Endometrium (tissue), 2 donors: ENCODE data around the gene AMIGO1.

ENCODE experiments used
- FAIRE-seq: peaks from 2 replicates; lab custom pipeline; 2012; peaks lifted over from hg19 to GRCh38; lab: Jason Lieb, UNC
- donor health status: control.
- donor health status: control.

AMIGO1 gene

DNA sequence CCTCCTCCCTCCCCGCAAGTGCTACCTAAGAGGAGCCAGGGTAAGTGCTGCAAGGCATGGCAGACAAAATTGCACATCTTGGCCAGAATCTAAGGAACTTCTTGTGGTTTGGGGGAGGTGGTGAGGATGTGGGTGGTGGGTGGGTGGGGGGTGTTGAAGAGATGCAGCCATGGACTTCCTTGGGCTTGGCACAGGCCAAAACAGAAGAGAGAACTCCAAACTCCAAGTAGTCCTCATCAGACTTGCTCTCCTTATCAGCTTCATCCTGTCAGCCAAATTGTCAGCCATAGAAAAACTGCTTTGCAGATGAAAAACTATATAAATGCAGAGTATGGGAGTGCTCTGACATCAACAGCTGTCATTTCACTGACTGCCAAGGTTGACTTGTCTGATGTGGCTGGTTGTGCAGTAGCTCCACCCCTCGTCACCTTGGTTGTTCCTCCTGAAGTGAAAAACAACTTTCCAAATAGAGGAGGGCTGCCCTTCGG lies 7.1 kb downstream of the AMIGO1 start:
- FAIRE-seq = no peak

DNA sequence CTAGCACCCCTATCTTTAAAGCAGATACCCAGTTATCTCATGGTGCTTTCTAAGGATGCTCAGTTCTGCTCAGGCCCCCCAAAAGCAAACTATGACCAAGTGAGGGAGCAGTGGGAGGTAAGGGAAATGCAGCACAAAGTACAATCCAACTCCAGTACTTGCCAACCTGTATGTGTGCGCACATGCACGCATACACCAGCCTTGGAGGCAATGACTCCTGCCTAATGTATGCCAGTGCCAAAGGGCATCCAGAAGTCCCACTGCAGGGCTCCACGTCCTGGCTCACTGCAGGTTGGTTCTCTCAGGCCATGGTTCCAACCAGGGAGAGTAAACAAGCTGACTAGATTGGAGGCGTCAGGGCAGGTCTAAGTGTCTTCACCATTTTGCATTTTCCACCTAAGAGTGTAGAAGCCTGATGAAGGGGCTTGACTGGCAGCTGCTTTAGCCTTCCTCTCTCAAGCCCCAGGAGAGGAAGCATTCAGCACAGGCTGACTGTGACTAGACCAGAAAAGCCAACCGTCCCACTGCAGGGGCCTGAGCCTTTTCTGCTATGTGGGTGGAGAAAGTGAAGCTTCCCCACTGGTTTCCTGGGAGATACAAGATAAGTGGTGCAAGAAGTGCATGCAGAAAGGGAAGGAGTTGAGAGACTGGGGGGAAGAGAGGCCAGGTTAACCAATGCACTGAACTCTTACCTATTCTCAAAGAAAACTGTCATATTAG lies 7.7 kb downstream of the AMIGO1 start:
- FAIRE-seq = no peak

DNA sequence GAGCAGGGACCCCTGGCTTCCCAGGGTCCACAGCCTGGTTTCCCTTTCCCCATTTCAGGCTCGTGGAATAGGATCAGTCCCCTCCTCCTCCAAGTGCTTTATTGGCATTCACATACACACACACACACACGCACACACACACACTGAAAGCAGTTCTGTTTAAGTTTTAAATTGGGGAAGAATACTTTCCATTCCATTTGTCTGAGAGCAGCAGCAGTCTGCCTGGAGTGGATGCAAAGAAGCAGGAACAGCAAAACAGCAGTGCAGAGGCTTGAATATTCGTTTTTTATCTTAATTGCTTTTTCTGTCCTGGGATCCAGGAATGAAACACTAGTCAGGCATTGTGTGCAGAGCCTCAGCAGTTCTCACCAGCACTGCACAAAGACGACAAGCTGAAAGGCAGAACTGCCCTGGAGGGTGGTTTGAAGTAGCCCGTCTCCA lies 8.6 kb downstream of the AMIGO1 start:
- no peak for FAIRE-seq

DNA sequence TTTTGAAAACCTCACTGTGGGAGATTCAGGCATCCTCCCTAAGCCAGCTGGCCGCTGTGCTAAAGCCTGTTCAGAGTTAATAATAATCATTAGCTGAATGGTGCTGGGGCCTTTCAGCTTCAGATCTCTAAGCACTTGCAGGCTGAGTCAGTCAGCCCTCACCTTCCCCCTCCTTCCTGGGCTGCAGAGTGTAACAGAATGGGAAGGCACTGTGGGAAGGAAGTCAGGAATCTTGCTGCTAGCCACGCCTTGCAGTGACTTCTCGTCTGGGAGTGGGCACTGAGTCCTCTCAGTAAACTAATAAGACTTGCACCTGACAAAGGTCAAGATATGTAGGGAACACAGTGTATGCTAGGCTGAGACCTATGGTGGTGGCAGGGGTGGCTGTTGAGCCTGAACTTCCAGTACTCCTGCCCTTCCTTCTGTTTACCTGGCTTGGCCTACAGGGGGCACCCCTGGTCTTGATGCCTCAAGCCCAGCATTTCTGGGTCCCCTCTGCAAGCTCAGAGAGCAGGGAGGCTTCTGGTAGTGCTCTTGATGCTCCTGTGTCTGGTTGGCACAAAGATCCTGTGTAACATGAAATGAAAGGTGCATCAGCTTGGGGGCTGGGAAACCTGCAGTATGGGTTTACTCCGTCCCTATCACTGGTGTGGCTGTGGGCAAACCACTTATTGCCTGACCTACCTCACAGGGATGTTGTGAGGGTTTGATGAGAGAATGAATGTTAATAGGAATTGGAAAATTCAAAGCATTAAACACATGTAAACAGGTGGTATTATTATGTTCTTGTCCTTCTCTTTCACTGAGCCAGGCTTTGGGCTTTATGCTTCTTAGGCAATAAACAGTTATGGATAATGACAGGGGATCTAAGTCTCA lies 9.6 kb downstream of the AMIGO1 start:
- no peak for FAIRE-seq

DNA sequence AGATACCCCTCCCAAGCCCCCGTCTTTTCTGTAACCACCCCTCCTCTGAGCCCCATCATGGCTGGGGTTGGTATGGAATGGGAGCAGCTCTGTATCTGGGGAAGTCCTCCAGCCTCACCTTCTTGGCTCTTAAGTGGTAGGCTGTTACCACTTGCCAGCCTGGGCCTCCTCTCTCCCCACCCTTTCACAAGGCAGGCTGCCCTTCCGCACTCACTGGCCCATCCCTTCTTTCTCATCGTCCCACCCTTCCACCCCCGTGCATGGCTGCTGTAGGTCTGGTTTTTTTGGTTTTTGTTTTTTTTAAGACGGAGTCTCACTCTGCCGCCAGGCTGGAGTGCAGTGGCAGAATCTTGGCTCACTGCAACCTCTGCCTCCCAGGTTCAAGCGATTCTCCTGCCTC lies 10.4 kb downstream of the AMIGO1 start:
- FAIRE-seq = no peak

DNA sequence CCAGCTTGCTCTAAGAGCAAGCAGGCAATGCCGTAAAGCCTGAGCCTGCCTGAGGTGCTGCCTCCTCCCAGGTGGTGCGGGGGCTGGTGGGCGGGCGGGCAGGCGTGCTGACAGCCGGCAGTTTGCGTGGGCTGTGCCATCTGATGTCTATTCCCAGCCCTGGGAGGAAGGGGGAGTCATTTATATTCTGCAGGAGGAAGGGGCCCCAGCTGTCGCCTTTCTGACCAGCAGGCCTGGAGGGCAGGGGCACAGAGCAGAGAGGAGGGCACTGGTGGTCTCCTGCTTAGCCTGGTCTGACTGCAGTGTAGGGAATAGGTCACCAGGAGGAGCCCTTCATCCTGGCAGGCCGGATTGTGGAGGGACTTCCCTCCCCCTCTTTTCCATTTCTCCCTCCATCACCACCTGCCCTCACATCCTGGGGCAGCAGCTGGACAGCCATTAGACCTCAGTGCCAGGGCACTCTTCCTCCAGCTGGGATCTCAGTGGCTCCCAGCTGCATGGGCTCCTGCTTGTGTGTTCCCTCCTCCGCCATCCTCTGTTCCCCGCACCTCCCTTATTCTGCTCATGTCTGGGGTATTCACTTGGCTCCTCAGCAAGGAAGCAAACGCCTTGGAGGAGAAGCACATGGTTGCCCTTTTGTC lies 11.2 kb downstream of the AMIGO1 start:
- FAIRE-seq = no peak

DNA sequence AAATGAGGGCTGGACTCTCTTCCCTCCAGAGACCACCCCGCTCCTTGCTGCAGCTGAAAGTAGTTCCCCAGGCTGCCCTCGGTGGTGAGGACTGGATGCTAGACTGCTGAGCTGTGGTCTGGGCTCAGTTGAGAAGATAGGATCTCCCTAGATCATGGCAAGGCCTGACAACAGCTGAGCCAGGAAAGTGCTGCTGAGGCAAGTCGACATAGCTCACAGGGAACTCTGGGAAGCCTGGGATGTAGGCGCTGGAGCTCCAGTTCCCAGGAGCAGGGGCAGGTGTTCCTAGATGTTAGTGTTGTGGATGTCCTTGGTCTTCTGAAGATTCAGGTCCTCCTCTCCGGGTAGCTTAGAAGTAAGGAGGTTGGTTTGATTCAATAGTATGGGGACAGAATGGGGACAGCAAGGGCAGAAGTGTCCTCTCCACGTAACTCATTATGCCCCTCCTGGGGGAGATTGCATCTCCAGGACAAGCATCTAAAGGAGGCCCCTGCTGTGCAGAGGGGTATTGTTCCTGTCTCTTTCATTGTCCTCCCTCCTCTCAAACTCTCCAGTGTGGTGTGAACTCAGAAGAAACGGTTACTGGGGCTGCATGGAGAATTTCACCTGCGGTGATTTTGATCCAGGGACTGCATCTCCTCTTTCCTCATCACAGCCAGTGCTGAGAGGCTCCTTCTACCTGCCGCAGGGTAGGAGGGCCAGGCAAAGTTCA lies 11.9 kb downstream of the AMIGO1 start:
- FAIRE-seq = no peak

DNA sequence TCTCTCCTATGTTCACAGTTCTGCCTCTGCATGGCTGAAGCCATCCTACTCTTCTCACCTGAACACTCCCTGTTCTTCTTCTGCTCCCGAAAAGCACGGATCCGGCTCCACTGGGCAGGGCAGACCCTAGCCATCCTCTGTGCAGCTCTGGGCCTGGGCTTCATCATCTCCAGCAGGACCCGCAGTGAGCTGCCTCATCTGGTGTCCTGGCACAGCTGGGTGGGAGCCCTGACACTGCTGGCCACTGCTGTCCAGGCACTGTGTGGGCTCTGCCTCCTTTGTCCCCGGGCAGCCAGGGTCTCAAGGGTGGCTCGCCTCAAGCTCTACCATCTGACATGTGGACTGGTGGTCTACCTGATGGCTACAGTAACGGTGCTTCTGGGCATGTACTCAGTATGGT lies 13.8 kb downstream of the AMIGO1 start:
- FAIRE-seq = no peak

DNA sequence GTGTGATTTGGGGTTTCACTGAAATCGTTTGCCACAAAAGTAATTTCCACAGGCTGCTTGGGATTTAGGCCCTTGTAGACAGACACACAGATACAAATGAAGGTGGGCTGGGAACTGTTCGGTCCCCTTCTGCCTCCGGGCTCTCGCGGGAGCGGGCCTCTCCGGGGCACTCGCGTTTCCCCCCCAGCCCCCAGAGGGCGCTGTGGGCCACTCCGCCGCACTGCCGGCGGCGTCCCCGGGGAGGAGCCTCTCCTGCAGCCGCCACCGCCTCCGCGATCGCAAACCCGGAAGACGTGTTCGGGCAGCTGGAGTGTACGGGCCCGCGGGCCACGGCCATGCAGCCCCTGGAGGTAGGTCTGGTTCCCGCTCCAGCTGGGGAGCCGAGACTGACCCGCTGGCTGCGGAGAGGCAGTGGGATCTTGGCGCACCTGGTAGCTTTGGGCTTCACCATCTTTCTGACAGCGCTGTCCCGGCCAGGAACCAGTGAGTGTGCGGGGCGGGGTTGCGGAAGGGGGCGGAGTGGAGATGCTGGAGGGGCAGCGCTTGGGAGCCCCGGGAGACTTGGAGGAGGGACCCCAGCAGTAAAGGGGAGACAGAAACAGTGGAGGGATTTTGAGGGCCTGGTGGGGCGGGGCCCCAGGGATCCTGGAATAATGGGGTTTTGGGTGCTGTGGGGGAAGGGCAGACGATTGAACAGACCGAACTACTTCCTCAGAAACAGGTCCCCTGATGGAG lies 15.6 kb downstream of the AMIGO1 start, which contains the start of gene CYB561D1:
CYB561D1 (plus strand) TSS at position 290 of the 735 bp plus-strand sequence; CDS start at position 336, 46 bp downstream.
- FAIRE-seq = no peak

DNA sequence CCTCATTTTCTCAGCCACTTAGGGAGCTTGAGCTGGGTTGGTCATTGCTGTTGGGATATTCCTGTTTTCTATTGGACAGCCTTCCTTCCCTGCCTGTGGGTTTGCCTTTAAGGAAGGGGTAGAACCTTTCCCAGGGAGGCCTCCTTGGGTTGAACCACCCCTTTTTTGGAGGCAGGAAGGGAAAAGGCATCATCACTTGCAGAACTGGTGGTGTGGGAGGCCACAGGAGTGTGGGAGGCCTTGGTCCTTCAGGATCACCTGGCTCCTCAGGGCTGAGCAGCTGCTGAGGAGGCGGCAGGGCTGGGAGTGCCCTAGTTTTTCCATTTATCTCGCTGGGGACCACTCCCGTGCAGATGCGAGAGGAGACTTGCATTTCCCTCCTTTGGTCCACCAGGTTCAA lies 16.3 kb downstream of the AMIGO1 start:
- FAIRE-seq = no peak

DNA sequence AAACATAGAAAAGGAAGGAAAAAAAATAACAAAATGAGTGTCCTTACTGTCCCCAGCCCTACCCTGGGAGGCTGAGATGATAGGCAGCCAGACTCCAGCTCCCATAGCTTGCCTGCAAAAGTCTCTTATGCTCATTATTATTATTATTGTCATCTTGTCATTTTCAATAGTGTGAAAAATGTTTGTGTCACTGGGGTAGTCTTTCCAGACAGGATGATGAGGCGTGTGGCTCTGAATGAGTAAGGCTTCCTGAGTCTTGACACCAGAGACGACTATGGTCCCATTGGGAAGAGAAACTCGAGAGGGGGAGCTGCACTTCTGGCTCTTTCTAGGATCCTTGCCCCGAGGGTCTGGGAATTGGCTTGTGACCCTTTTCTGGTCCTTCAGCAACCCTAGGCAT lies 16.7 kb downstream of the AMIGO1 start:
- no peak for FAIRE-seq

DNA sequence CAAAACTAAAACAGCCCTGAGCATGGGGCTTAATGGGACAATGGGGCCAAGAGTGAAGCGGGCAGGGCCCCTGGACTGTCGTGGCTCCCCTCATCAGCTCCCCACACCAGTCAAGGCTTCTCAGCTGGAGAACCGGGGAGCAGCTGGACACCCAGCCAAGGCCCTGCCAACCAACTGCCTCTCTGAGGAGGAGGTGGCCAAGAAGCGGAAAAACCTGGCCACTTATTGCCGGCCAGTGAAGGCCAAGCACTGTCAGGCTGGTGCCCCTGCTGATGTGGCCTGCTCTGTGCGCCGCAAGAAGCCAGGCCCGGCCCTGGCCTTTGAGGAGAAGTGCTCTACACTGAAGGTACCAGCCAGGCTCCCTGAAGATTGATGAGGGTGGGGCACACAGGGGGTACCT lies 18.2 kb downstream of the AMIGO1 start:
- FAIRE-seq = no peak

DNA sequence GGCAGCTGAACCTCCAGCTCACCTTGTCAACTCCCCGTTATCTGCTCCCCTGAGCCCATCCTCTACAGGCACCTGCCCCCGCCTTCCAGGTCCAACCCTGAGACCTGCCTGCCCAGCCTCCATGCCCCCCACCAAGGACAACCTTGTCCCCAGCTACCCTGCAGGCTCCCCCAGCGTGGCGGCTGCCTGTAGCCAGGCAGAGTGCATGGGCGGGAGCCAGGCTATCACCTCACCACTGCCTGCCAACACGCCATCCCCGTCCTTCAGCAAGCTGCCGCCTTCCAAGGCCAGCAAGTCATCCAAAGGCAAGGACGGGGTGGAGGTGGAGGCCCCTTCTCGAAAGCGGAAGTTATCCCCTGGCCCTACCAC lies 18.6 kb downstream of the AMIGO1 start:
- FAIRE-seq = no peak

DNA sequence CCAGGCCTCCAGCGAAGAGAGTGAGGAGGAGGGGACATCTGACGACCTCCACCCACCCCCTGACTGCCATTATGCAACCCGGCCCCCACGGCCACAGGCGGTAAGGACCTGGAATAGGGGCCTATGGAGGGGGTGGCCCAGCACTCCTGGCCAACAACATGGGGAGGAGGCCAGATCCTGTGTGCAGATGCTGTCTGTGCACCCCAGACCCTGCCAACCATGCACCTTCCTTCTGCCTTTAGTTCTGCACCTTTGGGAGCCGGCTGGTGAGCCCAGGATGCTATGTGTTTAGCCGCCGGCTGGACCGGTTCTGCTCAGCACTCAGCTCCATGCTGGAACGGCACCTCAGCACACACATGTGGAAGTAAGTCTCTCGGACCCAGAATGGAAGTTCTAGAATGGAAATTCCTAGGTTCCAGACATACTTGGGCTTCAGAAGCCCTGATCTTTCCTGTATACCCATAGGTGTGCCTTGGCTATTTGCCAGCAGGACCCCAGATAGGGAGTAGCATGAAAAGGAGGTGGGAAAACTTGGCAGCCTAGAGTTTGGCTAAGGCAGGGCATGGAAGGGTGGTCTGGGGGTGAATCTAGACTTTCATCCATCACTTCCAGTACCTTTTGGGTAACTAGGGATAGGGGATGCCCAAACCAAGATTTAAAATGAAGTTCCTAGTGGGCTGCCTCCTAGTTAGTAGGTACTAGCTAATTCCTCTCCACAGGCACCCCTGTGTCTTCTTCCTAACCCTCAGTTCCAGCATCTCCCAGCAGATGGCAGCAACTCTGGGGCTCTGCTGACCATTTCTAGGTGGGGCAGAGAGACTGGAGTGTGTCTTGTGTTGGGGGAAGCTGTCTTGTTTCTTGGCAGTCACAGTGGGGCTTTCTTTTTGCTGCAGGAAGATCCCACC lies 19.2 kb downstream of the AMIGO1 start:
- FAIRE-seq = no peak

DNA sequence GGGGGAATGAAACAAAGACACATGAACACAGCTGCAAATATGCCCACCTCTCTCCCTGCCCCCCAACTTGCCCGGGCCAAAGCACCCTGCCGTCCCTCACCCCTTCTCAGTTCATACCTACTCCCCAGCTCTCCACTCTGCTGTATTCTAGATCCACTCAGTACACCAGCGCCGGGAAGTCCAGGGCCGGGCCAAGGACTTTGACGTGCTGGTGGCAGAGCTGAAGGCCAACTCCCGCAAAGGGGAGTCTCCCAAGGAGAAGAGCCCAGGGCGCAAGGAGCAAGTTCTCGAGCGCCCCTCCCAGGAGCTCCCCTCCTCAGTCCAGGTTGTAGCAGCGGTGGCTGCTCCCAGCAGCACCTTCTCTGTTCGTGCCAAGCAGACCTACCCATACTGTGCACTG lies 20.8 kb downstream of the AMIGO1 start:
- no peak for FAIRE-seq

DNA sequence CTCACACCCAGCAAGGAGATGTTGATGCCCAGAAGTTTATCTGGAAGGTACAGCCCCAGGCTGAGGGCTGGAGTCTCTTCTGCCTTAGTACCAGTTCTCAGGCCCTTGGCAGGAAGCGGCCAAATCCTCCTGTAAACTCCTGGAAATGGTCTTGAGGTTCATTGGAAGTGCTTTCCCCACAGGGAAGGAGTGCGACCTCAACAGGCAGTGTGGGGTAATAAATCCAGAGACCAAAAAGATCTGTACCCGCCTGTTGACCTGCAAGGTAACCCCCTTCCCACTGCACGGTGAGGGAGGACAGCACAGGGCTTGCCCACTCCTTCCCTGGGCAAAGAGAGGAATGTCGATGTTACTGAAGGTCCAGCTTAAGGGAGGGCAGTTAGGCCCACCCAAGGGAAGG lies 21.3 kb downstream of the AMIGO1 start:
- FAIRE-seq = no peak

DNA sequence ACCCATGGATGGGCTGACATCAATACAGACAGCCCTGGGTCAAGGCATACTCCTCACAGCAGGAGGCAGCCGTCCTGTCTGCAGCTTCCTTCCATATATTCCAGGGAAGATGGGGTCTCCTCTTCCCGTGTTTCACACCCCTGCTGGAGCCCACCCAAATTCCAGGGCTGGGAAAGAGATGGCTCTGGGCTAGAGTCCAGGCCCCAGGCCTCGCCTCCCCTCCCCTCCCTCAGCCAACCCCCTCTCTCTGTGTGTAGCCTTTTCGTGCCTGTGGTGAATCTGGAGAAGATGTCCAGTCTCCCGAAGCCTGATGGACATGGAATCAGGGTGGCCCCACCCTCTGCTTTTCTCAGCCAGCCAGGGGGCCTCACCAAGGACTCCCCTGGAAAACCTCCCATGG lies 22.3 kb downstream of the AMIGO1 start:
- no peak for FAIRE-seq

DNA sequence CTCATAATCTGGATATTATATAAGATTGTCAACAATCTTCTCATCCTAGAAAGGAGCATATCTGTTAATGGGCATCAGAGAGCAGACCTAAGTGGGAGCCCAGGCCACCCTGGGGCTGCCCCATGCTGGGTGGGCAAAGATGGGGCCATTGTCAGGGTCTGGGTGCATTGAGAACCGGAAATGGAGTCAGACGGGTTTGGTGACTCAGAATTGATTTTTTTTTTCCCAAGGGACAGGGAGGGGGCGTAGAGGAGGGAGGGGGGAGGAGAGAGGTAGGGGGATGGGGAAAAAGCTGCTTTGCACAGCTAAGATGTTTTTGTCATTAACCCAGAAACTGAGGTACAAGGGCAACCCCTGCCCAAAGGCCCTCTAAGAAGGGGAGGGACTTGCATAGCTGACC lies 24.5 kb downstream of the AMIGO1 start:
- FAIRE-seq = no peak

DNA sequence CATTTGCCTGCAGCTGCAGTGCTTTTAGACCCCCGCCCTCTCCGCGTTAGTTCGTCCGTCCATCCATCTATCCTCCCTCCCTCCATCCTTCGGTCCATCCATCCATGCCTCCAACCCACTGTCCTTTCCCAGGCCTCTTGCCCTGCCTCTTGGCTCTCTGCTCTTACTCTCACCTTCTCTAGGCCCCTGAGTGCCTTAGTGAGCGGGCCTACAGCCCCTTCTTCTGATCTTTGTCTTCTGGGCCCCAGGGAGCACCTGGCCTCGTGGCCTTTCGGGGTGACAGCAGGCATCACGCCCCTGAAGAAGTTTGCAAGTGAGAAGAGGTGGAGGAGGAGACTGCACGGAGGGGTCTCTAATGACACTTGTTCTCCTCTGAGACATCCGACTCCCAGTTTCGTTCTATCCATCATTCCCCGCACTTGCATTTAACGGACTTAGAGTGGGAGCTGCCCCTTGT lies 25.0 kb downstream of the AMIGO1 start:
- no peak for FAIRE-seq
